Measurements from ENCODE around the gene NFASC.

NFASC gene

DNA sequence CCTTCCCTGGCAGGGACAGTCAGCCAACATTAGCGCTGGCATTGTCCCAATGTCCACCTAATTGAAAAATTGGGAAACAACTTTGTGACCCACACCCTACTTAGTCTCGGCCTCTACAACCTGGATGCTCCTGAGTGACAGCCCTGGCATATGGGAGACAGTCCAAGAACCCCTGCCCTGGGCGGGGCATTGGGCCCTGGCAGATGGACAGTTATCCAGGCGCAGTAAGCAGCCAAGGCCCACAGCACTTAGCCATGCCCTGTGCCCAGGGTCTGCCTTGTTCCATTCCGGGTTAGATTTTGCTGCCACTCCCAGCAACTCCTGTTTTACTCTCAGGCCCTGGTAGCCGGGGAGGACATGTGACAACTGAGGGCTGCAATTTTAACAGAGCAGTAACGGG is 50.3 kb downstream of the NFASC start:
- H3K9me2 ChIP-seq (replicated peaks; ENCODE audit: insufficient read depth, low read length): no peaks in the 10 kb centered on the region
- TF ChIP-seq, protein P1, sequence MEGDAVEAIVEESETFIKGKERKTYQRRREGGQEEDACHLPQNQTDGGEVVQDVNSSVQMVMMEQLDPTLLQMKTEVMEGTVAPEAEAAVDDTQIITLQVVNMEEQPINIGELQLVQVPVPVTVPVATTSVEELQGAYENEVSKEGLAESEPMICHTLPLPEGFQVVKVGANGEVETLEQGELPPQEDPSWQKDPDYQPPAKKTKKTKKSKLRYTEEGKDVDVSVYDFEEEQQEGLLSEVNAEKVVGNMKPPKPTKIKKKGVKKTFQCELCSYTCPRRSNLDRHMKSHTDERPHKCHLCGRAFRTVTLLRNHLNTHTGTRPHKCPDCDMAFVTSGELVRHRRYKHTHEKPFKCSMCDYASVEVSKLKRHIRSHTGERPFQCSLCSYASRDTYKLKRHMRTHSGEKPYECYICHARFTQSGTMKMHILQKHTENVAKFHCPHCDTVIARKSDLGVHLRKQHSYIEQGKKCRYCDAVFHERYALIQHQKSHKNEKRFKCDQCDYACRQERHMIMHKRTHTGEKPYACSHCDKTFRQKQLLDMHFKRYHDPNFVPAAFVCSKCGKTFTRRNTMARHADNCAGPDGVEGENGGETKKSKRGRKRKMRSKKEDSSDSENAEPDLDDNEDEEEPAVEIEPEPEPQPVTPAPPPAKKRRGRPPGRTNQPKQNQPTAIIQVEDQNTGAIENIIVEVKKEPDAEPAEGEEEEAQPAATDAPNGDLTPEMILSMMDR (IDR thresholded peaks at IDR 0.05; ENCODE audit: insufficient read depth, low read length, poor library complexity, severe bottlenecking): no peak
- TF ChIP-seq EZH2phosphoT487 (conservative IDR thresholded peaks at IDR 0.05; ENCODE audit: low read length): no peak
- no peaks in the 10 kb centered on the region for H3F3A ChIP-seq (ENCODE audit: insufficient read depth)
- H4K20me1 ChIP-seq (ENCODE audit: low read depth, low read length): no peaks in the 10 kb centered on the region
- H3K9ac ChIP-seq (ENCODE audit: low read length): no peak overlapping the region
- no peak overlapping the region for H3K4me2 ChIP-seq (ENCODE audit: low read depth, low read length, poor library complexity, severe bottlenecking)
- no peaks in the 10 kb centered on the region for H3K36me3 ChIP-seq (ENCODE audit: low read length)
- no peaks in the 10 kb centered on the region for H3K9me3 ChIP-seq (ENCODE audit: insufficient read depth, low read length)
- no peaks in the 10 kb centered on the region; the same call in 1 of the 2 replicates for H3K27me3 ChIP-seq (ENCODE audit: low read length)
- no peaks in the 10 kb centered on the region for H3K79me2 ChIP-seq (ENCODE audit: insufficient read depth, low read length)
- H3K4me3 ChIP-seq (ENCODE audit: insufficient read depth, low read length, poor library complexity, severe bottlenecking): no peak overlapping the region
- no peak overlapping the region for H3K27ac ChIP-seq (ENCODE audit: low read depth, low read length)
- H2AFZ ChIP-seq (ENCODE audit: low read depth, low read length, severe bottlenecking): no peak overlapping the region

DNA sequence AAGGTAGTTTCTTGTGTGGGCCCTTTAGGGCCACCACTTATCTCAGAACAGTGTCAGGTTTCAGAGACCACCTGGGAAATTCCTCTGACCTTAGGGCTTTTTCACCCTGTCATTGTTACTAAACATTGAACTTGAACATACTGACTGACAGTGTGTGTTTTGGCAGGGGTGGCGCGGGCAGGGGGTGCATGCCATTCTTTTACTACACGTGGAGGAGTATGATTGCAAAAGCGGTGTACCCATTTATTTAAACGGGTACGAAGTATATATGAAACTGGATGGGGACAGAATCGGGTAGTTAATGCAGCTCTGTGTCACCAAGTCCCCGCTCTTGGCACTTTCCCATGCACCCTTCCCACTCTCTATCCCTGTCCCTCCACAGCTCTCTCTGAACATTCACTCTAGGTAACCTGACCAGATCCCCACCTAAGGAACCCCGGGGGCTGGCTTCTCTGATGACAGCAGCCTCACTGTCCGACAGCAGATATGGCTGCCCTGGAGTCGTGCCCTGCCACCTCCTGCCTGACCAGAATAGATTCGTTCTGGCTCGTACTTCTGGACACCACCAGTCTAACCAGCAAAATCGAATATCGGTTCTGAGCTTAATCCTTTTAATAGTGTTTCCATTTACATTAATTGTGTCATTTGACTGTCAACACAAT is 51.3 kb downstream of the NFASC start:
- no peaks in the 10 kb centered on the region for H3F3A ChIP-seq (ENCODE audit: insufficient read depth)
- H3K27me3 ChIP-seq (ENCODE audit: low read length): no peaks in the 10 kb centered on the region; the same call in 1 of the 2 replicates
- H3K9me2 ChIP-seq (replicated peaks; ENCODE audit: insufficient read depth, low read length): no peaks in the 10 kb centered on the region
- H3K9ac ChIP-seq (ENCODE audit: low read length): no peak overlapping the region
- no peaks in the 10 kb centered on the region for H3K79me2 ChIP-seq (ENCODE audit: insufficient read depth, low read length)
- H3K27ac ChIP-seq (ENCODE audit: low read depth, low read length): no peak overlapping the region
- TF ChIP-seq EZH2phosphoT487 (conservative IDR thresholded peaks at IDR 0.05; ENCODE audit: low read length): no peak
- TF ChIP-seq, protein P1 (IDR thresholded peaks at IDR 0.05; ENCODE audit: insufficient read depth, low read length, poor library complexity, severe bottlenecking): no peak
- H3K36me3 ChIP-seq (ENCODE audit: low read length): no peaks in the 10 kb centered on the region
- no peak overlapping the region for H2AFZ ChIP-seq (ENCODE audit: low read depth, low read length, severe bottlenecking)
- no peaks in the 10 kb centered on the region for H4K20me1 ChIP-seq (ENCODE audit: low read depth, low read length)
- no peaks in the 10 kb centered on the region for H3K9me3 ChIP-seq (ENCODE audit: insufficient read depth, low read length)
- no peak overlapping the region for H3K4me3 ChIP-seq (ENCODE audit: insufficient read depth, low read length, poor library complexity, severe bottlenecking)
- no peak overlapping the region for H3K4me2 ChIP-seq (ENCODE audit: low read depth, low read length, poor library complexity, severe bottlenecking)

DNA sequence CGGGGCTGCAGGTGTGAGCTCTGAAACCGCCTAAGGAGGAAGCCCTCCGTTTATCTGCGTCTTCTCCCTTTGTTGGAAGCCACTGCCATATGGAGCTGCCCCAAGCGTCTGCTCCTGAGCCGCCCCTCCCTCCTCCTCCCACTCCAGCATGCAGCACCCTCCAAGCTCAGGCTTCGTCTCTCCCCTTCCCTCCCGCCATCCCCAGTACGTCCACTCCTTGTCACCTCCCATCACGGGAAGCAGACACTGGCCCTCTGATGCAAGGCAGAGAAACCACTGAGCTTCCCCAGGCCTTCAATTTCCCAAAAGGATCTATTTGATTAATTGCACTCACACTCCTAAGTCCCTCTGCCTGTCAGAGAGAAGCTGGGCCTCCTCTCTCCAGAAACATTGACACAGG is 52.5 kb downstream of the NFASC start:
- Histone ChIP-seq H3K9me2 (replicated peaks; ENCODE audit: insufficient read depth, low read length) (no peaks in the 10 kb centered on the region), H3K27me3 (ENCODE audit: low read length) (no peaks in the 10 kb centered on the region; the same call in 1 of the 2 replicates), H3K9ac (ENCODE audit: low read length) (no peak overlapping the region), H3F3A (ENCODE audit: insufficient read depth) (no peaks in the 10 kb centered on the region), H2AFZ (ENCODE audit: low read depth, low read length, severe bottlenecking) (no peak overlapping the region), H3K79me2 (ENCODE audit: insufficient read depth, low read length) (no peaks in the 10 kb centered on the region), H3K4me3 (ENCODE audit: insufficient read depth, low read length, poor library complexity, severe bottlenecking) (no peak overlapping the region), H3K36me3 (ENCODE audit: low read length) (no peaks in the 10 kb centered on the region), H3K9me3 (ENCODE audit: insufficient read depth, low read length) (no peaks in the 10 kb centered on the region), H4K20me1 (ENCODE audit: low read depth, low read length) (no peaks in the 10 kb centered on the region), H3K4me2 (ENCODE audit: low read depth, low read length, poor library complexity, severe bottlenecking) (no peak overlapping the region), H3K27ac (ENCODE audit: low read depth, low read length) (no peak overlapping the region)
- no peak for TF ChIP-seq EZH2phosphoT487 (conservative IDR thresholded peaks at IDR 0.05; ENCODE audit: low read length)
- TF ChIP-seq, protein P1 (IDR thresholded peaks at IDR 0.05; ENCODE audit: insufficient read depth, low read length, poor library complexity, severe bottlenecking): no peak

All from SU-DHL-6 (cell line).